H7 (cell line): ENCODE results near the gene FBXW5. TPM values are rescaled to one million over a fixed set of nuclear protein-coding genes. Genes with fewer than 3 reads are reported as not detected.

Experiments used
- DNase-seq: peaks from one replicate; pipeline ENCODE4 v3.0.0; 2012
- H3K27me3 ChIP-seq: 2 replicates; pipeline ENCODE4 v1.6.0; 2011; ENCODE audit warnings: mild to moderate bottlenecking, low read length; ENCODE audit not compliant: control insufficient read depth, insufficient read depth
- H3K36me3 ChIP-seq: replicated peaks from 2 replicates; pipeline ENCODE4 v1.5.1; 2011; ENCODE audit warnings: low read length; ENCODE audit not compliant: control insufficient read depth, insufficient read depth
- H3K4me3 ChIP-seq: 2 replicates; pipeline ENCODE4 v1.5.1; 2011; ENCODE audit warnings: low read depth, mild to moderate bottlenecking, control low read depth, low read length, moderate library complexity; ENCODE audit not compliant: insufficient read depth
- total RNA-seq: library from RNA; depleted of rRNA; stranded (reverse); fragments of >200 nt; shearing (Covaris generic); gene quantifications from 2 replicates; pipeline ENCODE4 v1.2.3, GENCODE V29; 2014

The FBXW5 gene
- total RNA-seq, 1 experiment from 2014 or later = 97.5 TPM

- DNase-seq = no peak
- Histone ChIP-seq H3K27me3 (no peaks in the 10 kb centered on the region), H3K4me3 (no peak overlapping the region), H3K36me3 (peaks cover 24% of the 10 kb centered on the region)
Measured at GRCh38 chr9:136913701-136914438, 30.7 kb downstream of the FBXW5 start.

- Histone ChIP-seq H3K36me3 (peaks cover 16% of the 10 kb centered on the region), H3K4me3 (no peak overlapping the region), H3K27me3 (no peaks in the 10 kb centered on the region)
- peak; percentile 80 for DNase-seq
Measured at GRCh38 chr9:136910901-136911245, 33.7 kb downstream of the FBXW5 start.

- Histone ChIP-seq H3K36me3 (peaks cover 11% of the 10 kb centered on the region), H3K4me3 (no peak overlapping the region), H3K27me3 (no peaks in the 10 kb centered on the region)
- no peak for DNase-seq
Measured at GRCh38 chr9:136910197-136910900, 34.2 kb downstream of the FBXW5 start.

- Histone ChIP-seq H3K27me3 (no peaks in the 10 kb centered on the region), H3K36me3 (peaks cover 4% of the 10 kb centered on the region), H3K4me3 (no peak overlapping the region)
- no peak for DNase-seq
Measured at GRCh38 chr9:136907011-136907914, 37.3 kb downstream of the FBXW5 start.

- H3K27me3 ChIP-seq = no peaks in the 10 kb centered on the region
- H3K36me3 ChIP-seq = peaks cover 14% of the 10 kb centered on the region
Measured at GRCh38 chr9:136906266-136906665, 38.3 kb downstream of the FBXW5 start.

GRCh38 chr9:136903041-136903554, 41.4 kb downstream of the FBXW5 start:
- Histone ChIP-seq H3K4me3 (no peak overlapping the region), H3K27me3 (no peaks in the 10 kb centered on the region), H3K36me3 (peaks cover 29% of the 10 kb centered on the region)
- DNase-seq = no peak

More at GRCh38 chr9:136906266-136906665, 38.3 kb downstream of the FBXW5 start:
- DNase-seq = no peak
- H3K4me3 ChIP-seq = no peak overlapping the region

- Histone ChIP-seq H3K27me3 (no peaks in the 10 kb centered on the region), H3K36me3 (peaks cover 29% of the 10 kb centered on the region), H3K4me3 (no peak overlapping the region)
- peak; percentile 79 for DNase-seq
Measured at GRCh38 chr9:136902259-136902821, 42.2 kb downstream of the FBXW5 start.

- peaks cover 29% of the 10 kb centered on the region for H3K36me3 ChIP-seq
- peak; percentile 71 for DNase-seq
- no peak overlapping the region for H3K4me3 ChIP-seq
- no peaks in the 10 kb centered on the region for H3K27me3 ChIP-seq
Measured at GRCh38 chr9:136901516-136902258, 42.9 kb downstream of the FBXW5 start.

- no peak for DNase-seq
- no peaks in the 10 kb centered on the region for H3K27me3 ChIP-seq
- H3K4me3 ChIP-seq = no peak overlapping the region
- peaks cover 29% of the 10 kb centered on the region for H3K36me3 ChIP-seq
Measured at GRCh38 chr9:136900988-136901515, 43.5 kb downstream of the FBXW5 start.

GRCh38 chr9:136900556-136900955, 44.0 kb downstream of the FBXW5 start:
- no peaks in the 10 kb centered on the region for H3K27me3 ChIP-seq
- H3K36me3 ChIP-seq = peaks cover 29% of the 10 kb centered on the region
- no peak for DNase-seq
- no peak overlapping the region for H3K4me3 ChIP-seq

- no peak overlapping the region for H3K4me3 ChIP-seq
Measured at GRCh38 chr9:136899196-136899595, 45.3 kb downstream of the FBXW5 start.

GRCh38 chr9:136898483-136899100, 45.9 kb downstream of the FBXW5 start:
- Histone ChIP-seq H3K27me3 (no peaks in the 10 kb centered on the region), H3K36me3 (peaks cover 29% of the 10 kb centered on the region), H3K4me3 (no peak overlapping the region)
- DNase-seq = no peak

More at GRCh38 chr9:136899196-136899595, 45.3 kb downstream of the FBXW5 start:
- Histone ChIP-seq H3K27me3 (no peaks in the 10 kb centered on the region), H3K36me3 (peaks cover 29% of the 10 kb centered on the region)
- DNase-seq = no peak

GRCh38 chr9:136896027-136896426, 48.5 kb downstream of the FBXW5 start:
- no peak for DNase-seq
- H3K4me3 ChIP-seq = no peak overlapping the region
- no peaks in the 10 kb centered on the region for H3K27me3 ChIP-seq
- peaks cover 15% of the 10 kb centered on the region for H3K36me3 ChIP-seq
